HG03066 (cell line): ENCODE results near the gene ADGRA1.
"Not testable (repeated sequence)": the region's sequence is repeated elsewhere in the genome, so short reads cannot be mapped to it uniquely, and the experiment has no call there.

Experiments
- ATAC-seq: cut with Tn5 transposase; IDR thresholded peaks from one replicate; pipeline ENCODE4 v1.9.1; 2021; ENCODE audit warnings: low read depth; ENCODE audit not compliant: unreplicated experiment

ADGRA1 gene

DNA sequence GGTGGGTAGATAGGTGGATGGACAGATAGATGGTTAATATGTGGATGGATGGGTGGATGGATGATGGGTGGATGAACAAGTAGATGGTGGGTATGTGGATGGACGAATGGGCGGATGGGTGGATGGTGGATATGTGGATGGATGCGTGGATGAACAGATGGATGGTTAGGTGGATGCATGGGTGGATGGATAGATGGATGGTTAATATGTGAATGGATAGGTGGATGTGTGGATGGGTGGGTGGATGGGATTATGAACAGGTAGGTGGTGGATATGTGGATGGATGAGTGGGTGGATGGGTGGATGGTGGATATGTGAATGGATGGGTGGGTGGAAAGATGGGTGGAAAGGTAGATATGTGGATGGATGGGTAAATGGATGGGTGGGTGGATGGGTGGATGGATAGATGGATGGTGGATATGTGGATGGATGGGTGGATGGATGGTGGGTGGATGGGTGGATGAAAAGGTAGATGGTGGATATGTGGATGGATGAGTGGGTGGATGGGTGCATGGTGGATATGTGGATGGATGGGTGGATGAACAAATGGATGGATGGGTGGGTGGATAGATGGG, 87.1 kb downstream of the ADGRA1 start:
- ATAC-seq = no peak

DNA sequence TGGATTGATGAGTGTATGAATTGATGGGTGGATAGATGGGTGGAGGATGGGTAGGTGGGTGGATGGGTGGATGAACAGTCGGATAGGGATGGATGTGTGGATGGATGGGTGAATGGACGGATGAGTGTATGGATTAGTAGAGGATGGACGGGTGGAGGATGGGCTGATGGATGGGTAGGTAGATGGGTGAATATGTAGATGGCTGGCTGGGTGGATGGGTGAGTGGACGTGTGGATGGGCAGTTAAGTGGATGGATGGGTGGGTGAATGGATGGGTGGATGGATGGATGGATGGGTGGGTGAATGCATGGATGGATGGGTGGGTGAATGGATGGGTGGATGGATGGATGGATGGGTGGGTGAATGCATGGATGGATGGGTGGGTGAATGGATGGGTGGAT, 87.9 kb downstream of the ADGRA1 start:
- not testable (repeated sequence) for ATAC-seq

DNA sequence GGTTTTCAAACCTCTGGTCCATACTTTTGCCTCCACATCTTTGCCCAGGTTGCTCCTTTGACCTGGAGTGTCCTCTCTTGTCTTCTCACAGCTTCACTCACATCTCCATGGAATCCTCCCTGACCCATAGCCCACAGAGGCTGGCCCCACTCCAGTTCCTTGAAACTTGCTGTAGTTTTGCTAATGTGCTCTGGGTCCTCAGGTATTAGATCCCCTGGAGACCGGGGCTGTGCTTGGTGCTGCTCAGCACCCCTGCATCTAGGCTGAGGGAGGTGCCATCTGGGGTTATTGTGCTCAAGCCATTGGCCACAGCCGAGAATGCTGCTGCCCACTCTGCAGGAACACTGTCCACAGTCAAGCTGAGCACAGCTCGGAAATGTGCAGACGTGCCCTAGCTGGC, 88.8 kb downstream of the ADGRA1 start:
- ATAC-seq = no peak

DNA sequence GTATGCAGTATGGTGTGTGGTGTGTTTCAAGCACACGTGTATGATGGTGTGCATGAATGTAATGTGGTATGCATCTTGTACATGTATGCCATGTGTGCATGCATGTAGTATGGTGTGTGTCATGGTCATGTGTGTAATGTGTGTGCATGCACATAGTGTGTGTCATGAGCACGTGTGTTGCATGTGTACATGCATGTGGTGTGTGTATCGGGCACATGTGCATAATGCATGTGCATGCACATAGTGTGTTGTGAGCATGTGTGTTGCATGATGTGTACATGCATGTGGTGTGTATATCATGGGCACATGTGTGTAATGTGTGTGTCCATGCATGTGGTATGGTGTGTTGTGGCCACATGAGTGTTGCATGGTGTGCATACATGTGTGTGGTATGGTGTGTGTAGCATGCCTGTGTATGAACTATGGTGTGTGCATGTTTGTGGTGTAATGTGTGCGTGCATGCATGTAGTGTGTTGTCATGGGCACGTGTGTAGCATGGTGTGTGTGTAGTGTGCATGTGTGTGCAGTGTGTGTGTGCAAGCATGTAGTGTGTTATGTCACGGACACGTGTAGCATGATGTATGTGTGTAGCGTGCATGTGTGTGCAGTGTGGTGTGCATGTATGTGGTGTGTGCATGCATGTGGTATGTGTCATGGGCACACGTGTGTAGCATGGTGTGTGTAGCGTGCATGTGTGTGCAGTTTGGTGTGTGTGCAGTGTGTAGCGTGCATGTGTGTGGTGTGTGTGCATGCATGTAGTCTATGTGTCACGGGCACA, 89.8 kb downstream of the ADGRA1 start:
- no peak for ATAC-seq

DNA sequence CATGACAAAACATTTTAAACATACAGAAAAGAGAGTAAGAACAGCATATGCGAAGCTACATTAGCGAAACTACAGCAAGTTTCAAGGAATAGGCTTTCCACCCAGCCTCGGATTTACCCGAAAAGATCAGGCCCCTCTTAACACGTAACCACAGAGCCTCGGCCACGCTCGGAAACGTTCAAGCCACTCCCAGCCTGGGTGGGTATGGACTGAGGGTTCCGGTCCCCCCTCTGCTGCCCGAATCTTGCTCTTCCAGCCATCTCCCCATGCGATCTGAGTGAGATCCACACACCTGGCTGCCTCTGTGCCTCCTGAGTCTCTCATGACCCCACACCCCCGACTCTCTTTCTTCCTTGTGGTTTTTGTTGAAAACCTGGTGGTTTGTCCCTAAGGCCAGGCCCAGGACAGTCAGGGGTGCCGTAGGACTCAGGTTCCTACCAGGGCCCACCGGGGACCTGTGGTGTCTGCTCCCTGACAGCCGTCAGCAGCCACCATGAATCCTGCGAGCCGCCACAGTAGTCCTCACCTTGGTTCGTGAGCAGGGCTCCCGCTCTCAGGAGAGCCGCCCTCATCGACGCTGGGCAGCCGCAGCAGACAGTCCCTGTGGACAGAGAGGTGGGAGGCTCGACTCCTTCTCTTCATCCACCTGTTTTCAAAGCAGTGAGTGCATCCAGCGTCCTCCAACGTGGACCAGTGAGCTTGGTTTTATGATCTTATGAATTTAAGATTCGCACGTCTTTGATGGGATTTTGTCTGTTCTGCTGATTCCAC, 90.8 kb downstream of the ADGRA1 start:
- ATAC-seq = no peak

DNA sequence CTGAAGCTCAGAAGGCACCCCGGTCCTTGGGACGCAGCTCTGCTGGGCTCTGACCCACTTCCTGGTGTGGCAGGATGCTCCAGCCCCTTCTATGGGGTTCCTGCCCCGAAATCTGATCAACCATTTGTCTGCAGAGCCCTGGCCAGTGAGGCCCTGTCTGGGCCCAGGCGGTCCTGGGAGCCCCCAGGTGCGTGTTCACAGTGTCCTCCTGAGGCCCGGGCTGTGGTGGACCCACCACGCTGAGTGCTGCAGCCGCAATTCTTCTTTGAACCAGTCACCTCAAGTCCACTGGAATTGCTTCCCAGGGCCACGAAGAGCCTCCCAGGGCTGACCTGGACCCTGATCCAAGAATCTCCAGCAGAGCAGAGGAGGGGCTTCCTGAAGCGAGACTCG, 91.4 kb downstream of the ADGRA1 start:
- ATAC-seq = no peak

DNA sequence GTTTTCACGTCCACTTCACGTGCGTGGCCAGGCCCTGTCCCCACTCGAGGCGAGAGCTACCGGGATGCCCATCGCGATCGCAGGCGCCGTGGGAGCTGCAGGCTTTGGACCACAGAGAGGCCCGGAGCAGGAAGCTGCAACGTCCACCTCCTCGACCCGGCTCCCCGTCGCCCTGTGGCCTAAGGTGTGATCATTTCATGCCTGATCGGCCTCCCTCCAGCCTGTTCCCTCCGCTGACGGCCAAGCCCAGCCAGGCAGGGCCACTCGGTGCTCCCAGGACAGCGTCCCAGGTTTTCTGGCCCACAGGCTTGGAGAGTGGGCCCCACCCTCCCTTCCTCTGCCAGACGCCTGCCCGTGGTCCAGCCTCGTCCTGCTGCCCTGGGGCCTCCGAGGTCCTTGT, 91.9 kb downstream of the ADGRA1 start:
- ATAC-seq = no peak

DNA sequence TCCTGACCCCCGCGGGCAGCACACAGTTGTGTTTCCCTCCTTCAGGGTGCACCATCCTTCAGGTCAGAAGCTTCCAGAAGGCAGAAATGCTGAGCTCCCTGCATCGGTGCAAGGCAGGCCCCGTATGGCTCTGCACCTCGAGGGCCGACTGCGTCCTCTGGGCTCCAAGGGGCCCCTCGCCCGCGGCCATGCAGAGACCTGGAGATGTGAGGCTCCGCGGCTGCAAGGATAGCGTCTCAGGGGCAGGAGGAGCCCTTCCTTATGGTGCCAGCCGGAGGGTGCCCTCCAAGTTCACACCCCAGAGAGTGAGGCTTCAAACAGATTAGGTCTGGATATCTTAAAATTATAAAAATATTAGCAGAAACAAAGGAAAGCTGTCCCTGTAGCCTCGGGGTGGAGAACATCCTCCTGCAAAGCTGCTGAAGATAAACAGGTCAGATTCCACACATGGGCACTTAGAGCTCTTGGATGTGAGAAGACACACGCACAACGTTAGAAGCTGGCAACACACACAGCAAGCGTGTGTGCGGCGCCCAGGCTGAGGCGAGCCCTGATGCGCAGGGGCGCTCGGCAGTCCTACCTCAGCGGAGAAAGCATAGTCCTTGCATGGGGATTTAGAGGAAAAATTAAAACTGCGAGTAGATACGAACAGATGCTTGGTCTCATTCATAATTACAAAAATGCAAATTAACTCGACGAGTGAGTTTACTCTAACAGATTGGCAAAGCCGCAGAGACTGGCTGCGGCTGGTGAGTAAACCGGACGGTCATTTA, 92.7 kb downstream of the ADGRA1 start:
- ATAC-seq = no peak

DNA sequence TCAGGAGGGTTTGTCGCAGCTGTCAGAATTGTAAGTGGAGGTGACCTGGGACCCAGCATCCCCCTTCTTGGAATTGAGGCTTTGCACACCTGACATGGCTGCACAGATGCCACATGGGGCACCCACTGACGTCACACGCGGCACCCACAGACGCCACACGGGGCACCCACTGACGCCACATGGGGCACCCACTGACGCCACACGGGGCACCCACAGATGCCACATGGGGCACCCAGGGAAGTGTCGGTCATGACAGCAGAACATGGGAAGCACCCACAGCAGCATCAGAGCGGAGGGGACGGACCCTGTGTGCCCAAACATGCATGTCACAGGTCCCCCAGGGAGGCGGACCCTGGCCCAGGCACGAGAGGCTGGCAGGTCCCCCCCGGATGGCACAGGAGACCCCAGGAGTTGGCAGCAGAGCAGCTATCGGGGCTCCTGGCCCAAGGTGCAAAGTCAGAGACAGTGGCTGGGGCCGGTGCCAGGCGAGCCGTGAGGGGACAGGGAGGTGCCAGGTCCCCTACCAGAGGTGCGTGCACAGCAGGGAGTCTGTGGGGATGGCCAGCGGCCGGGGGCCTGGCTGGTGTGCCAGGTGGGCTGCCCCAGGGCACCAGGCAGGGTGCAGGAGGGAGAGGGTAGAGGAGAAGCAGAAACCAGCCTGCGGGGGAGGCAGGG, 93.4 kb downstream of the ADGRA1 start:
- ATAC-seq = no peak
